ENCODE results near the gene SLC31A1. TPM values are rescaled to one million over a fixed set of nuclear protein-coding genes. Genes with fewer than 3 reads are reported as not detected.

The SLC31A1 gene
- total and polyA plus RNA-seq, 2 of the 13 experiments (the other 11 are each of a cell fraction or from before 2014, with no cell fraction given): 62.9 to 70.0 TPM

- TF ChIP-seq GPBP1L1 (CRISPR knock-in tag; IDR thresholded peaks at IDR 0.05) (no peak), ZZZ3 (CRISPR knock-in tag; IDR thresholded peaks at IDR 0.05; ENCODE audit: borderline replicate concordance) (no peak), ZNF552 (CRISPR knock-in tag; IDR thresholded peaks at IDR 0.05; ENCODE audit: borderline replicate concordance) (no peak), ZNF235 (CRISPR knock-in tag; IDR thresholded peaks at IDR 0.05; ENCODE audit: borderline replicate concordance) (no peak), HIVEP1 (CRISPR knock-in tag; IDR thresholded peaks at IDR 0.05) (no peak), MEF2D (CRISPR knock-in tag; IDR thresholded peaks at IDR 0.05) (no peak), PHF20 (CRISPR knock-in tag; IDR thresholded peaks at IDR 0.05) (no peak), ZNF841 (CRISPR knock-in tag; IDR thresholded peaks at IDR 0.05; ENCODE audit: borderline replicate concordance) (no peak), ZIK1 (CRISPR knock-in tag; IDR thresholded peaks at IDR 0.05; ENCODE audit: borderline replicate concordance, low read depth) (no peak), KLF13 (CRISPR knock-in tag; IDR thresholded peaks at IDR 0.05) (no peak), PBX3 (CRISPR knock-in tag; IDR thresholded peaks at IDR 0.05; ENCODE audit: borderline replicate concordance) (no peak), ZNF253 (CRISPR knock-in tag; IDR thresholded peaks at IDR 0.05; ENCODE audit: borderline replicate concordance) (no peak), PHF8 (CRISPR knock-in tag; IDR thresholded peaks at IDR 0.05) (no peak), SETDB1 (CRISPR knock-in tag; IDR thresholded peaks at IDR 0.05; ENCODE audit: borderline replicate concordance) (no peak), ZBTB25 (CRISPR knock-in tag; IDR thresholded peaks at IDR 0.05) (no peak), ZBED4 (CRISPR knock-in tag; IDR thresholded peaks at IDR 0.05; ENCODE audit: borderline replicate concordance) (no peak), ZNF567 (CRISPR knock-in tag; IDR thresholded peaks at IDR 0.05; ENCODE audit: borderline replicate concordance) (no peak), MTERF4 (CRISPR knock-in tag; IDR thresholded peaks at IDR 0.05) (no peak), ZNF180 (CRISPR knock-in tag; IDR thresholded peaks at IDR 0.05; ENCODE audit: borderline replicate concordance, low read depth) (no peak)
These were observed 53.3 kb downstream of the SLC31A1 start (continued) for GRCh38 chr9:113274474-113275156.

Data from HepG2 (cell line).